GM10847 (cell line): ENCODE results near the gene SHC2.
A peak's percentile ranks its signal among the peaks of the same experiment; 100 is the strongest.

Experiments
- POLR2A ChIP-seq: IDR thresholded peaks from 2 replicates; pipeline ENCODE4 v1.6.1; 2011; ENCODE audit not compliant: insufficient read length; ENCODE audit errors: extremely low read depth

The SHC2 gene

GRCh38 chr19:495402-496111 lies 34.7 kb upstream of the SHC2 start:
- no peak for TF ChIP-seq POLR2A

GRCh38 chr19:495081-495401 lies 34.2 kb upstream of the SHC2 start:
- TF ChIP-seq POLR2A: no peak

- no peak for TF ChIP-seq POLR2A
Observed at GRCh38 chr19:494171-495080, 33.6 kb upstream of the SHC2 start.

- TF ChIP-seq POLR2A: no peak
Observed at GRCh38 chr19:493391-494170, 32.7 kb upstream of the SHC2 start.

- no peak for TF ChIP-seq POLR2A
Observed at GRCh38 chr19:492091-492531, 31.3 kb upstream of the SHC2 start.

GRCh38 chr19:491146-491741 lies 30.4 kb upstream of the SHC2 start:
- no peak for TF ChIP-seq POLR2A

GRCh38 chr19:489418-490196 lies 28.8 kb upstream of the SHC2 start:
- TF ChIP-seq POLR2A: no peak

GRCh38 chr19:488505-489417 lies 27.9 kb upstream of the SHC2 start:
- TF ChIP-seq POLR2A: peak; percentile 80

GRCh38 chr19:485583-486236 lies 24.9 kb upstream of the SHC2 start:
- TF ChIP-seq POLR2A: no peak

GRCh38 chr19:485077-485476 lies 24.2 kb upstream of the SHC2 start:
- TF ChIP-seq POLR2A: no peak

- no peak for TF ChIP-seq POLR2A
Observed at GRCh38 chr19:484494-484893, 23.7 kb upstream of the SHC2 start.

GRCh38 chr19:483332-484072 lies 22.7 kb upstream of the SHC2 start:
- no peak for TF ChIP-seq POLR2A
